Activated T-helper 9 cell treated with anti-CD3 and anti-CD28 coated beads, Interleukin-2, amount 50 U/mL, for 16 hours (primary cell): Measurements from ENCODE around the gene YIPF1.
"Not testable (repeated sequence)": the region's sequence is repeated elsewhere in the genome, so short reads cannot be mapped to it uniquely, and the experiment has no call there.

Experiments used
- DNase-seq: peaks from one replicate; pipeline ENCODE4 v3.0.0-alpha.2; 2020; ENCODE audit warnings: low read depth

Gene YIPF1

DNA sequence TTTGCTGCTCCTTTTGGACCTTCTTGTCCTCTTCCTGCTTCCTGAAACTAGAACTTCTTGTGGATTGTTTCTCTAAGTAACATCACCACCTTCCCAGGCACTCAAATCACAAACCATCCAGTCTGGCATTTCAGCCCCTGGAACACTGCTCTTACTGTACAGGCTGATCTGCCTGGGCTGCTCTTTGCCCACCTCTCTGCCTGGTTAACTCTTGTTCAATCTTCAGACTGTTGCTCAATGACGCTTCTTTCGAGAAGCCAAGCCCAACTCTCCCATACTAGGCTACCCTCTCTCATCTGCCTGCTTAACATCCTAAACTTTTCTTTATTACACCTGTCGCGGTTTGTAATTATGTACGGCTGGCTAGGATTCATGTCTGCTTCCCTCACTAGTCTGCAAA is 5.0 kb upstream of the YIPF1 start:
- no peak for DNase-seq

GRCh38 chr1:53893999-53894636 is 4.5 kb upstream of the YIPF1 start, which contains the start of gene DIO1:
Gene DIO1, plus strand, starts transcription at chr1:53894187. Its CDS starts 24 bp downstream, at chr1:53894211.
- no peak for DNase-seq

- no peak for DNase-seq
Measured at GRCh38 chr1:53892911-53893310, 3.3 kb upstream of the YIPF1 start.

- DNase-seq: no peak
Measured at GRCh38 chr1:53891678-53892077, 2.1 kb upstream of the YIPF1 start.

GRCh38 chr1:53891018-53891417 is 1.4 kb upstream of the YIPF1 start:
- no peak for DNase-seq

DNA sequence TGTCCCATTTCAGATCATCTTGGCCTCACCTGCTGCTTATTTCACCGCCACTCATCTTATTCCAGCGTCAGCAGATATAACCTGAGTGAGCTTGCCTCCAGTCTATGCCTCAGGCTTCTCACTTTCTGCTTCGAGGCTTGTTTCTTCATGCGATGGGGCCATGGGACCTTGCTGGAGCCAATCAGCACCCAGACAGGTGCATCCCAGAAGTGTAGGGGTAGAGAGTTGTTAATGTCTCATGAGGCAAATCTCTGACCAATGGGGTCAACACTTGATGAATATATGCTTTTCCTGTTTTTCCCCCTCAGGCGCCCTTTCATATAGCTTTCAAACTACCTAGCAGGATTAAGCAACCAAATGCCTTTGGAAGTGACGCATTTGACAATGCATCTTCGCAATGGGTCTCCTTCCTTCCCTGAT is 935 bp upstream of the YIPF1 start:
- no peak for DNase-seq

DNA sequence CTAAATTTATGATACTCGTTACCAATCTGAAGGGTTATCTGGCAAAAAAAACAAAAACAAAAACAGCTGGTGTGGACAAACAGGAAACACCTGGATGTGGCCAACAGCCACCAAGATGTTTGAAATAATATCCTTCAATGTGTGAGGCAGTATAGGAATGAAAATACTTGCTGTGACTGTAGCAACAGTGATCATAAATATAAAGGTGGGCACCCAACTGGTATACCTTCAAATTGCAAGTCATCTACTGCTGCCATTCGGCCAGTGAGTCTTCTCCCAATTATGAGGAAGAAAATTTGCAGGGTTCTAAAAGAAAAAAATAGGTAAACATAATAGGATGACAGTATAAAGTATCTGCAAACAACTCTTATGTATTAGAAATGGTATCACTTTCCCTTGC is 916 bp downstream of the YIPF1 start:
- DNase-seq: no peak

- DNase-seq: not testable (repeated sequence)
Measured at GRCh38 chr1:53883600-53883999, 6.0 kb downstream of the YIPF1 start.

DNA sequence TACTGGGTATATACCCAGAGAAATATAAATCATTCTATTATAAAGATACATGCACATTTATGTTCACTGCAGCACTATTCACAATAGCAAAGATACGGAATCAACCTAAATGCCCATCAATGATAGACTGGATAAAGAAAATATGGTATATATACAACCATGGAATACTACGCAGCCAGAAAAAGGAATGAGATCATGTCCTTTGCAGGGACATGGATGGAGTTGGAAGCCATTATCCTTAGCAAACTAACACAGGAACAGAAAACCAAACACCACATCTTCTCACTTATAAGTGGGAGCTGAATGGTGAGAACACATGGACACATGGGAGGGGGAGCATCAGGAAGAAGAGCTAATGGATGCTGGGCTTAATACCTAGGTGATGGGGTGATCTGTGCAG is 7.7 kb downstream of the YIPF1 start:
- DNase-seq: not testable (repeated sequence)

DNA sequence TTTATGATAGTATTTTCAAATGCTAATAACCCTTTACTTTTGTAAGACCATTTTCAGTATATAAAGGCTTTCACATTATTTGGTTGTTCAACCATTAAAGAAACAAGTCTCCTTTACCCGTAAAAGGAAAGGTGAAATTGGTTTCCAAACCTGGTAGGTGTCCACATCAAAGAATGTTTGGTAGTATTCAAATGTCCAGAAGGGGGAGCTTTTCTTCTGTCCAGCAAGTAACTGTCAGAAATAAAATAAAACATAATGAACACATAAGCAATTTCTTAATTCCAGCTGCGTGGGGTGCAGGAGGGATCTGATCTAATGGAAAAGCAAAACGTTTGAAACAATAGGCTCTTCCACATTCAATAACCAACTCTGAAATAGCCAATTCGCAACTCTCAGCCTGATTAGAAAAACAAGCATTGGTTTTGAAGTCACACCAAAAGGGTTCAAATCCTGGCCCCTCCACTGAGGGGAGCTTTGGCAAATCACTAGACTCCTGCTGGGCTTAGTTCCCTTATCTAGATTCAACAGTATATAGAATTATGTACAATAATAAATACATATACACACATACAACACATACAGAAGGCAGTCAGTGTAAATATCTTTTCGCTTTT is 11.0 kb downstream of the YIPF1 start:
- DNase-seq: no peak

DNA sequence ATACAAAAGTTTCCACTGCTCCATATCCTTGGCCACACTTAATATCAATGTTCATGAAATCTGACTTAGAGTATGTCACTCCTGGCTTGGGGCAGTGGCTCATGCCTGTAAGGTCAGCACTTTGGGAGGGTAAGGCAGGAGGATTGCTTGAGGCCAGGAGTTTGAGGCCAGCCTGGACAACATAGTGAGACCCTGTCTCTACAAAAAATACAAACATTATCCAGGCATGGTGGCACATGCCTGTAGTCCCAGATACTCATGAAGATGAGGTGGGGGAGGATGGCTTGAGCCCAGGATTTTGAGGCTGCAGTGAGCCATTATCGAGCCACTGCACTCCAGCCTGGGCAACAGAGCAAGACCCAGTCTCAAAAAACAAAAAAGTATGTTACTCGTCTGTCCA is 14.4 kb downstream of the YIPF1 start:
- DNase-seq: not testable (repeated sequence)

DNA sequence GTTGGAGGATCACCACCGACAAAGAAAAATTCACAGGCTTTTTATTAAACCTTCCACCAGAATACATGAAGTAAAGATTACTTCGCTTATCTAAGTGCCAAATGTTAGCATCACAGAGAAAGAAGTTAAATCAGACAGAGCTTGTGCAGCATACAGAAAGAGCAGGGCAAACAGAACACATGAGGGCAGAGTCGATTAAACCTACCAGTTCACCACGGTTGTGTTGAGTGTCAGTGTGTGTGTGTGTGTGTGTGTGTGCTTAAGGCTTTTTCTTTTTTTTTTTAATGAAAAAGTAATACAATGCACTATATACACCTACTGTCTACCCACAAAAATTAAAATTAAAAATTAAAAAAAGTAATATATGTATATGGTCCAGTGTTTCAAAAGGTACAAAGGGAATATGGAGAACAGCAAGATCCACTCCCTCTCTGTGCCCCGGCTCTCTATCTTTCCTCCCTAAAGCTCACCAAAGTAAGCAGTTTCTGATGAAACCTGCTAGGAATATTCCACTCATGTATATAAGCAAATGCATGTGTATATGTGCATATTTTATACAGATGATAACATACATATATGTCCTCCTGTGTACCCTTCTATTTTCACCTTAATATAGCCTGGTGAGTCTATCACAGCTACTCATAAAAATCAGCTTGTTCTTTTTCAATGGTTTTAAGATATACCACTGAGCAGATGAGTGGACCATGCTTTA is 17.7 kb downstream of the YIPF1 start:
- DNase-seq: no peak

DNA sequence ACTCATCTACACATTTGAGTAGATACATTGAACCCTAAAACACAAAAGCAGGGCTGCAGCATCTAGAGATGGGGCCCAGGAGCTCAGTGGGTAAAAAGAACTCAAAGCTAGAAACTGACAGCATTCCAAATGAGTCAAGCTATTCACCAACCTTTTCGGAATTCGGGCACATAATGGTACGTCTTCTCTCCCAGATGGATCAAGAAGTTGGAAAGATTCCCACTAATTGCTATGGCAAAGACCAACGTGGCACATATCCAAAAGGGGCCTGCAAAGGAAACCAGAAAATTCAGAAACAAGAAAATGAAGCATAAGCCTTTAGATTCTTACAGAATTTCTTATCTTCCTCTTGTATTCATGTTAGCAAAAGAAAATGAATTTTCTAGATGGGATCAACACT is 18.4 kb downstream of the YIPF1 start:
- no peak for DNase-seq

DNA sequence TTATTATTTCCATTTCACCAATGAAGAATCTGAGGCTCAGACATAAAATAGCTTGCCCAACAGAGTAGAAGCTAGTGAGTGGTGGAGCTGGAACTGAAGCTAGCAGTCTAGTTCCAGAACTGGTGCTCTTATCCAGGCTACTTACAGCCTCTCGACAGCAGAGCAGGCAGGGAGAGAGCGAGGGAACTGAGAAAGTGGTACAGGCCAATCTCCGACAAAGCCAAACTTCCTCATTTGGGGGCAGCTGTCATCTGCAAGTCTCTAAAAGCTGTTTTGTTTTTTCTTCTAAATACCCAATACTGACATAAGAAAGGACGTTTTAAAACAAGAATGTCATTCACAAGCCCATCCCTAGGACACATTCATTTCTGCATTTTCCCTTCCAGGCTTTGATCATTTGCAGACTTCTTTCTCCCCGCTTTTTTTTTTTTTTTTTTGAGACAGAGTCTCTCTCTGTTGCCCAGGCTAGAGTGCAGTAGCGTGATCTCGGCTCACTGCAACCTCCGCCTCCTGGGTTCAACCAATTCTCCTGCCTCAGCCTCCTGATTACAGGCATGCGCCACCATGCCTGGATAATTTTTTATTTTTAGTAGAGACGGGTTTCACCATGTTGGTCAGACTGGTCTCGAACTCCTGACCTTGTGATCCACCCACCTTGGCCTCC is 20.0 kb downstream of the YIPF1 start:
- no peak for DNase-seq

- no peak for DNase-seq
Measured at GRCh38 chr1:53868565-53868964, 21.0 kb downstream of the YIPF1 start.

- no peak for DNase-seq
Measured at GRCh38 chr1:53862507-53862906, 27.1 kb downstream of the YIPF1 start.

DNA sequence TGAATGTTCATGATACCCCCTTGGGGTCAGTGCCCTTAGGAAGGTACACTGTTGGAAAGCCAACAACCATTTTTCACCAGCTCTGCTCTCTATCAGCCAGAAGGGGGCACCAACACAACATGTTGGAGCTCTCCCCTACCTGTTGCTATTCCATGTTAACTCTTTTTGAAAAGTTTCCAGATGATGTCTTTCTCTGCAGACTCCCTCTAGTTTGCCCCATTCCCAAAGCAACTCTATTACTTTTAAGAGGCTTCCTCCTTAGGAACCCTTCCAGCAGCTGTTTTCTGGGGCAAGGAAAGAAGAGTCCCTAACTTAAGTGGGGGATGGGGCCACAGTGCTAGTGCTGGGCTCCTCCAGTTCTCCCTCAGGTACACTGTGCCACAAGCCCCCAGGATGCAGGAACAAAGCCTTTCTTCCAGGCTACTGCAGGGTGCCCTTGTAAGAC is 28.6 kb downstream of the YIPF1 start:
- DNase-seq: peak; percentile 15

DNA sequence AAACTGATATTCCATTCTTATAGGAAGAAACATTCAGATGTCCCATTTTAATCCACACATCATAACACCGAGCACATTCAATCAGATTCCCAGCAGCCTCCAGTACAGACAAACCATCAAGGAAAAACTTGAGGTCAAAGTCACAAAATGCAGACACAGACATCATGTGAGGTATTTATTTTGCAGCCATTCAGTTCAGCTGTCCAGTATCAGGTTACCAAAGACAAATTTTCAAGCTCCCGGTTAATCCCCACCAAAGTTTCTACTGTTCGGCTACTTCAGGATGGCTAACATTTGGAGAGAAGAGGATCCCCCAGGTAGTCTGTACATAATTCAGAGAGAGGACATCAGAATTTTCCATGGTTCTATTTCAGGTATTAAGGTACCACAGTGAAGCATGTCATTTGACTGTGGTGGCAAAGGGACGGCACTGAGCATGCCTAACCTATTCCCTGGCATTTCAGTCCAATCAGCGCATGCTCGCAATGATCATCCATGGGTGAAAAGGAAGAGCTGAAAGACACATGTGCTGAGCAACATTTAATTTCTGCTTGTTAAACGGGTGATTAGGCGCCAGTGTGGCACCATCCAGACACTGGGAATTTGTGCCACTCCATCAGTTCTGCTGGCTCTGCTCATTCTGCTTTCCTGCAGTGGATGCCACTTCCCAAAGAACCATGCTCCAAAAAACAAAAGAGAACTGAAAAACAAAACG is 37.9 kb downstream of the YIPF1 start:
- DNase-seq: no peak

- no peak for DNase-seq
Measured at GRCh38 chr1:53850082-53850673, 39.4 kb downstream of the YIPF1 start.

DNA sequence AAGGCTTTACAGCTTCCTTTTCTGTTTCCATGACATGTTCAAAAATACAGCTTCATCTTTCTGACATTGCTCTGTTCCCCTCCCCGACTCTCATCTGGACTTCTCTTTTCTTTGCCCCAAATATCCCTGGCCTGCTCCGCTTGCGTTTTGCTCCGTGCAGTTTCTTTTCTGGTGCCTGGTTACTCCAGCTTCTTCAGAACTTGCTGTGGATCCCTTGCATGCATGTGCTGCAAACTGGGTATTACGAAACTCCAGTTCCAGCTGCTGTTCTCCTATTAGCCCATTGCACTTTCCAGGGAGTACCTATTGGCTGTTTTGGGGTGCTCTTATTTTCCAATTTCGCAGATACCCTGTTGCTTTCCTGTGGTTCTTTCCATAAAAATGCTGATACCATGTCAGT is 41.6 kb downstream of the YIPF1 start:
- DNase-seq: no peak

DNA sequence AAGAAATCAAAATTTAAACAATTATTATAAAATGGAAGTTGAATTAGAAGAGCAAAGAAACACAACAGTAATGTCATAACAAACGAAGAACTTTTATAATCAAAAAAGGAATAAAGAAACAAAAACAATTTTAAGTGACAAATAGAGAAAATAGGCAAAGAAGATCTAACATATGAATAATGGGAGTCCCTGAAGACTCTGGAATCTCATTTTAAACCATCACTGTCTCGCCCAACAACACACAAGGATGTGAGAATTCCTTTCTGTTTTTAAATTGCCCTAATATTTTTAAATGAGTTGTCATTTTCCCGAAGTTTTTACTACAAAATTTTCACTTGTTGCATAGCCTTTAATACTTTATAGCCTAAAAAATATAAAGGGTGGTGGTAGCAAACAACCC is 47.2 kb downstream of the YIPF1 start:
- no peak for DNase-seq

DNA sequence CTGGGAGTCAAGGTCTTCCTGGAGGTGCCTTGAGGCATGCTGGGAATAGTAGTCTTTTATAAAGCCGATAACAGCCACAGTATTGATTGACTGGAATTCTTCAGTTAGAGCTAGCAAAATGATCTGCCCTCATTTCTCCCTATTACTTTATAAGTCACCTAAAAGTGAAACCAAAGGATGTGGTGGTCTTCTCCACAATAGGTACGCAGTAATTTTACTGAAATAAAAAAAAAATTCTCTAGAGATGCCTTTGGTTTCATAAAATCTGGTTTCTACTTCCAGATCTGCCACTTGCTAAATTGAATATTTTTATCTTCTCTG is 51.0 kb downstream of the YIPF1 start:
- no peak for DNase-seq
